Activated naive CD8-positive, alpha-beta T cell treated with anti-CD3 and anti-CD28 coated beads, Interleukin-2, amount 50 U/mL, for 24 hours (primary cell): Measurements from ENCODE around the gene SFXN3.

Experiments used
- ATAC-seq: fragments of 150-1000 bp; cut with Tn5 transposase; one replicate; pipeline ENCODE4 v1.10.0; 2021
- DNase-seq: peaks from one replicate; pipeline ENCODE4 v3.0.0; 2021
- H3K27ac Mint-ChIP-seq: one replicate; pipeline ENCODE4 v1.8.0; 2021; ENCODE audit warnings: mild to moderate bottlenecking, mixed read lengths
- H3K27me3 Mint-ChIP-seq: one replicate; pipeline ENCODE4 v1.8.0; 2021; ENCODE audit warnings: mixed read lengths
- H3K36me3 Mint-ChIP-seq: one replicate; pipeline ENCODE4 v1.8.0; 2021; ENCODE audit warnings: low read depth, mixed read lengths
- H3K4me1 Mint-ChIP-seq: one replicate; pipeline ENCODE4 v1.8.0; 2021; ENCODE audit warnings: mixed read lengths
- H3K4me3 Mint-ChIP-seq: one replicate; pipeline ENCODE4 v1.8.0; 2021; ENCODE audit warnings: mild to moderate bottlenecking, moderate library complexity, mixed read lengths
- H3K9me3 Mint-ChIP-seq: one replicate; pipeline ENCODE4 v1.8.0; 2021; ENCODE audit warnings: mixed read lengths

The SFXN3 gene

DNA sequence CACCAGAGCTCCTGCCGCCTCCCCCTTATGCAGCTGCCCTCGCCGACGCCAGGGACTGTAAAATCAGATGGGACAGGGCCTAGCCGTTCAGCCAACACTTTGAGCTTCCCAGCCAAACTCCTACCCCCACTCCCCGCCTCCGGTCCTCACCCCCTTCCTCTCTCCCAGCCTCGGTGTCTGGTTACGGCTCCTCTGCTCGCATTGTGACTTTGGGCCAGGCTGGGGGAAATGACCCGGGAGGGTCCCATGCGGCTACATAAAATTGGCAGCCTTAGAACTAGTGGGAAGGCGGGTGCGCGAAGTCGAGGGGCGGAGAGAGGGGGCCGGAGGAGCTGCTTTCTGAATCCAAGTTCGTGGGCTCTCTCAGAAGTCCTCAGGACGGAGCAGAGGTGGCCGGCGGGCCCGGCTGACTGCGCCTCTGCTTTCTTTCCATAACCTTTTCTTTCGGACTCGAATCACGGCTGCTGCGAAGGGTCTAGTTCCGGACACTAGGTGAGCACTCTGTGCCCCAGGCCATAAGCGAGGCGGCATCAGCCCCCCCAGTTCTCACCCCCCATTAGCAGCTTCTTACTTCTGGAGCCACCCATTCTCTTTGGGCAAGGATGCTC lies 30.7 kb downstream of the SFXN3 start, which contains the start of gene KAZALD1:
TSS of gene KAZALD1 (plus strand) at position 366 of the 608 bp plus-strand sequence. CDS start 604 bp downstream, outside the sequence.
- H3K4me3 Mint-ChIP-seq, result peak within 1 kb of the TSS; percentile 84
- peaks cover 35% of the 10 kb centered on the region for H3K27me3 Mint-ChIP-seq
- no peak for DNase-seq
- H3K36me3 Mint-ChIP-seq, result no peaks in the 10 kb centered on the region
- no peak for ATAC-seq
- peaks cover 39% of the 10 kb centered on the region for H3K4me1 Mint-ChIP-seq
- peak within 1 kb of the TSS; percentile 98 for H3K27ac Mint-ChIP-seq
- no peaks in the 10 kb centered on the region for H3K9me3 Mint-ChIP-seq

DNA sequence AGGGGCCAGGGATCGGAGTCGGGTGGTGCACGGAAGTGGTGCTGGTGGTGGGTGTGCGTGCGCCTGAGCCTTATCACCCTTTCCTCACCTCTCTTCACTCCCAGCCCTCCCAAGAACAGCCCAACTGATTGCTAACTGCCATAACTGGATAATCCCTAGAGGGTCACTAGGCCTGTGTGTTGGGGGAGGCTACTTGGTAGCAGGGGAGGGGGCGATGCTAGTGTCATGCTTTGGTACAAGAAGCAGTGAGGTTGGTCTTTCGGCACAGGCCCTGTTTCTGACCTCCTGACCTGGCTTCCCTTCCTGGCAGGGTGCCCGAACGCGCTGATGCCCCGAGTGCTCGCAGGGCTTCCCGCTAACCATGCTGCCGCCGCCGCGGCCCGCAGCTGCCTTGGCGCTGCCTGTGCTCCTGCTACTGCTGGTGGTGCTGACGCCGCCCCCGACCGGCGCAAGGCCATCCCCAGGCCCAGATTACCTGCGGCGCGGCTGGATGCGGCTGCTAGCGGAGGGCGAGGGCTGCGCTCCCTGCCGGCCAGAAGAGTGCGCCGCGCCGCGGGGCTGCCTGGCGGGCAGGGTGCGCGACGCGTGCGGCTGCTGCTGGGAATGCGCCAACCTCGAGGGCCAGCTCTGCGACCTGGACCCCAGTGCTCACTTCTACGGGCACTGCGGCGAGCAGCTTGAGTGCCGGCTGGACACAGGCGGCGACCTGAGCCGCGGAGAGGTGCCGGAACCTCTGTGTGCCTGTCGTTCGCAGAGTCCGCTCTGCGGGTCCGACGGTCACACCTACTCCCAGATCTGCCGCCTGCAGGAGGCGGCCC lies 31.4 kb downstream of the SFXN3 start:
- DNase-seq, result peak; percentile 69
- peaks cover 43% of the 10 kb centered on the region for H3K4me1 Mint-ChIP-seq

DNA sequence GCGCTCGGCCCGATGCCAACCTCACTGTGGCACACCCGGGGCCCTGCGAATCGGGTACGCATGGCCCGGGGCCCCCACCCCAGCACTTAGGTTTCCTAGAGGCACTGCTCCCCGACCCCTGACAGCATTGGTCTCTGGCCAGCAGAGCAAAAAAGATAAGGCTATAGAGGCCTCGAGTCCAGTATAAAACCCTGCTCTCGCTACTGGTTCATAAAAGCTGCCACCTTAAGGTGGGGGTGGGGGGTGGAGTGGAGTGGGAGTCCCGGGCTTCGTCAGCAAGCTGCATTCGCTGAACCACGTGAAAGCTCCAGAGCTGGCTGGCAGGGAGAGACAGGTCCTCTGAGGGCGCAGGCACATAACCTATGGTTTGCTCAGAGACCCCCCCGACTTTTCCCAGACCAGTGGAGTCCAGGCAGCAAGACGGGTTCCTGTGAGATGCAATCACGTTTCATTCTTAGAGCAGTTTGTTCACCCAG lies 32.1 kb downstream of the SFXN3 start:
- Mint-ChIP-seq H3K27me3 (peaks cover 41% of the 10 kb centered on the region), H3K9me3 (no peaks in the 10 kb centered on the region), H3K4me1 (peaks cover 46% of the 10 kb centered on the region), H3K4me3 (no peak overlapping the region), H3K27ac (no peak overlapping the region), H3K36me3 (no peaks in the 10 kb centered on the region)
- DNase-seq (no peak), ATAC-seq (no peak)

More for the DNA sequence above, 31.4 kb downstream of the SFXN3 start:
- Mint-ChIP-seq H3K4me3 (peak overlapping the region; percentile 14), H3K9me3 (no peaks in the 10 kb centered on the region), H3K36me3 (no peaks in the 10 kb centered on the region), H3K27ac (no peak overlapping the region), H3K27me3 (peaks cover 38% of the 10 kb centered on the region)
- ATAC-seq, result peak; percentile 35

DNA sequence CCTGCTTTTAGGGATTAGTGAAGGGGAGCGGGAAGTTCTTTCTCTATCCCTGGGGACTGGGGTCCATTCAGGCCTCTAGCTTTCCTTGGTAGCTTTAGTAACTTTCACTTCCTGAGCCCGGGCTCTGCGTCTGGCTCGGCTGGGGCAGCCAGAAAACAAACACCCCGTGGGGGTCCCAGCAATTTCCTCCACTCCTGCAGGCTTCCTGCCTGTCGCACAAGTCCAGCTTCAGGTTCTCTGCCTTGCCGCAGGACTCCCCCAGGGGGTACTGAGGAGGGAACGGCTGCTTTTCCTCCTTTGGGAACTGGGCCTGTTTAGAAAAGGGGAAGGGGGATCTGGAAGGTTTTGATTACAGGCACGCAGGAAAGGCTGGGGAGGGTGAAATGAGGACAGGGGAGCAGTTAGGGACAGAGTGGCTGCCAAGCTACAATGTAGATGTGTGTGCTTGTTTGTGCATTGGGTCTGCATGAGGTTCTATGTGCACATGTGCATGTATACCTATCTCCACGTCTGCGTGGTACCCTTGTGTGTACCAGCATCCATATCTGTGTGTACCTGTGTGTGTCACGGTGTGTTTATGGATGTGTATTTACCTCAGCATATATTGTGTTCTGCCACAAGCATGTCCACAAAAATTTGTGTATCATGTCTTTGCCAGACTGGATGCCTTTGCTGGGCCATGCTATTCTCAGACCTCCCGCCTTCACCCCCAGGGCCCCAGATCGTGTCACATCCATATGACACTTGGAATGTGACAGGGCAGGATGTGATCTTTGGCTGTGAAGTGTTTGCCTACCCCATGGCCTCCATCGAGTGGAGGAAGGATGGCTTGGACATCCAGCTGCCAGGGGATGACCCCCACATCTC lies 32.7 kb downstream of the SFXN3 start:
- peaks cover 42% of the 10 kb centered on the region for H3K4me1 Mint-ChIP-seq

DNA sequence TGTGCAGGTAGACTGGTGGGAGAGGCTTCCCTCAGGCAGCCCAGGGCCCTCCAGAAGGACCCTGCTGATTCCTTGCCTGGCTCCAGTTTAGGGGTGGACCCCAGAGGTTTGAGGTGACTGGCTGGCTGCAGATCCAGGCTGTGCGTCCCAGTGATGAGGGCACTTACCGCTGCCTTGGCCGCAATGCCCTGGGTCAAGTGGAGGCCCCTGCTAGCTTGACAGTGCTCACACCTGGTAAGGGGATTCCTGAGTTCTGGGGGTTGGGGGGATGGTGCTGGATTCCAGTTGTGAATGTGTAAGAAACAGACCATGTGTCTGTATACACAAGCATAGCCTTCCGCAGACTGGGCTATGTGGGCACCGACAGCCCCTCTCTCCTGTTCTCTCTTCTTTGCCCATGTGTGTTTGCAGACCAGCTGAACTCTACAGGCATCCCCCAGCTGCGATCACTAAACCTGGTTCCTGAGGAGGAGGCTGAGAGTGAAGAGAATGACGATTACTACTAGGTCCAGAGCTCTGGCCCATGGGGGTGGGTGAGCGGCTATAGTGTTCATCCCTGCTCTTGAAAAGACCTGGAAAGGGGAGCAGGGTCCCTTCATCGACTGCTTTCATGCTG lies 33.5 kb downstream of the SFXN3 start:
- no peak for DNase-seq
- peak overlapping the region; percentile 12 for H3K4me3 Mint-ChIP-seq
- no peak for ATAC-seq
- no peaks in the 10 kb centered on the region for H3K36me3 Mint-ChIP-seq
- no peak overlapping the region for H3K27ac Mint-ChIP-seq
- H3K27me3 Mint-ChIP-seq, result peaks cover 41% of the 10 kb centered on the region
- H3K4me1 Mint-ChIP-seq, result peaks cover 38% of the 10 kb centered on the region
- H3K9me3 Mint-ChIP-seq, result no peaks in the 10 kb centered on the region

More for the DNA sequence above, 32.7 kb downstream of the SFXN3 start:
- Mint-ChIP-seq H3K27me3 (peaks cover 41% of the 10 kb centered on the region), H3K27ac (no peak overlapping the region), H3K4me3 (peak overlapping the region; percentile 12), H3K36me3 (no peaks in the 10 kb centered on the region), H3K9me3 (no peaks in the 10 kb centered on the region)
- DNase-seq (no peak), ATAC-seq (no peak)

DNA sequence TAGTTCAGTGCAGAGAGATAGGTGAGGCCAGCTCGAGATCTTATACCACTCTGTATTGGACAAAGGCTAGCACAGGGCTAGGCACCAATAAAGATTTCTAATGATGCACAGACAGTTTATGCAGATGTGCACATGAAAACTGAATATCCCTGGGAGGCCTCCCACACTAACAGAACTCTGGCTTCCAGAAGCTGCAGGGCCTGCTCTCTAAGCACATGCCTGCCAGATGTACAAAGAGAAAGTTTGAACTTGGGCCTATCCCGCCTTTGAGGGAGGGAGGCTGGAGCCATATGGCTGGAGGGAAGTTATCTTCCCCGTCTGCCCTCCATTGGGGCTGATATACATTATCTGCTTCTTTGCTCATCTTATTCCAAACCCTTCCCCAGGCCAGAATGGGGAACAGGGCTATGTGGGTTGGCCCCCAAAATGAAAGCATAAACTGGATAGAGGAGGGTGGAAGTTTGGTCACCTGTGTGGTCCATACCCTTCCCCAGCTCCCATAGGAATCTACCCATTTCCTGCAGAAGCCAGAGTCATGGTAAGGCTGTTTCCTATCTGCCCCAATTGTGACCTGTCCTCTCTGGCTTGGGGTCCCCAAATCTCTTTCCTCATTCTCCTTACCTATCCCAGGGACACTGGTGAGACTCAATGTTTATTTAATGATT lies 34.6 kb downstream of the SFXN3 start:
- peak overlapping the region; percentile 45 for H3K4me3 Mint-ChIP-seq
- DNase-seq (no peak), ATAC-seq (no peak)
- H3K9me3 Mint-ChIP-seq, result no peaks in the 10 kb centered on the region
- no peaks in the 10 kb centered on the region for H3K36me3 Mint-ChIP-seq
- H3K27ac Mint-ChIP-seq, result no peak overlapping the region
- H3K4me1 Mint-ChIP-seq, result peaks cover 36% of the 10 kb centered on the region
- peaks cover 41% of the 10 kb centered on the region for H3K27me3 Mint-ChIP-seq

DNA sequence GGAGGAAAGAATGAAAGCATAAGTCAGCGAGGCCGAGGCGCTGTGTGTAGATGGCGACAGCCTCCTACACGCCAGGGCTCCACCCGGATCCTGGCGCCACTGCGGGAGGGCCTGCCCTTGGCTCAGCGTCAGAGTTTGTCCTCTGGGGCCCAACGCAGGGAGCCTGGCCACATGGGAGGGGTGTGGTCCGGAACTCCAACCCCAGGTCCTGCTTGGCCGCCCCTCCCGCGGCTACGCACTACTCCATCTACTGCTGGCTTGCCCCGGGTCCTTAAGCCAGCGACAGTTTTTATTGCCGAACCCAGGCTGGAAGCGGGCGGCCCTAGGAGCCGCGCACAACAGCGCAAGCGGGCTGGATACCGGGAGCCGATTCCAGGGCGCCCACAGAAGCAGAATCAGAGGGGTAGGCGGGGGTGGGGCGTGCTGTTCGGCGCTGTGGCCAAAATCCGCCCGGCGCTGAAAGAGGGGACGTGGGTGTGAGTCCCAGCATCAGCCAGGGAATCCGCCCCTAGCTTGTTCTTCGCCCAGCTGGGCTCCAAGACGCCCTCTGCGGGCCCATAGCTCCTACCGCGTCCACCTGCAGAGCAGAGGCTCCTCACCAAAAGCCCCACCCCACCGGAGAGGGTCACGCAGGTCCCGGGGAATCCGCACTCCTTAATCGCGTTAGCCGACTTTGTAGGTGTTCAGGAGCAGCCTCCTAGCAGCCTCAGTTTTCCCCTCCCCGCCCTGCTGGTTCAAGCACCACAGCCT lies 35.3 kb downstream of the SFXN3 start:
- Mint-ChIP-seq H3K9me3 (no peaks in the 10 kb centered on the region), H3K27me3 (peaks cover 41% of the 10 kb centered on the region), H3K36me3 (no peaks in the 10 kb centered on the region), H3K4me3 (peak overlapping the region; percentile 45), H3K4me1 (peaks cover 40% of the 10 kb centered on the region), H3K27ac (no peak overlapping the region)
- DNase-seq (peak; percentile 53), ATAC-seq (peak; percentile 44)

DNA sequence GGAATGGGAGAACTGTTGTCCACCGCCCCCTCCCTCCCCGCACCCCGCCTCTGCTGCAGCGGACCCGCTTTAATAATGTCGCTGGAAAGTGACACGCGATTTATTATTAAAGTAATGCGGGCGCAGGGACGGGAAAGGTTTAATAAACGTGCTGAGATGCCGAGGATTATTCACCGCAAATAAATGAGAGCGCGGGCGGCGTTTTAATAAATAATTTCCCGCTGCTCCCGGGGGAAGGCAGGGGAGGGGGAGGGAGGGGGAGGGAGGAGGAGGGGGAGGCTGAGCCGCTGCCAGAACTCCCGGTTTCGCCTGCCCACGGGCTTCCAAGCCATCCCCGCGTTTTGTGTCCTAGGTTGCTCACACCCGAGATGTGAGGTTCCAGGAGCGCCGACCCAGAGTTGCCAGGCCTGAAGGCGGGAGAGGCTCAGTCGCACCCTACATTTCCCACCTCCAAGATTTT lies 35.9 kb downstream of the SFXN3 start:
- no peaks in the 10 kb centered on the region for H3K36me3 Mint-ChIP-seq
- H3K27ac Mint-ChIP-seq, result no peak overlapping the region
- peaks cover 42% of the 10 kb centered on the region for H3K4me1 Mint-ChIP-seq
- peaks cover 45% of the 10 kb centered on the region for H3K27me3 Mint-ChIP-seq
- no peaks in the 10 kb centered on the region for H3K9me3 Mint-ChIP-seq
- peak overlapping the region; percentile 75 for H3K4me3 Mint-ChIP-seq
- DNase-seq (no peak), ATAC-seq (no peak)

DNA sequence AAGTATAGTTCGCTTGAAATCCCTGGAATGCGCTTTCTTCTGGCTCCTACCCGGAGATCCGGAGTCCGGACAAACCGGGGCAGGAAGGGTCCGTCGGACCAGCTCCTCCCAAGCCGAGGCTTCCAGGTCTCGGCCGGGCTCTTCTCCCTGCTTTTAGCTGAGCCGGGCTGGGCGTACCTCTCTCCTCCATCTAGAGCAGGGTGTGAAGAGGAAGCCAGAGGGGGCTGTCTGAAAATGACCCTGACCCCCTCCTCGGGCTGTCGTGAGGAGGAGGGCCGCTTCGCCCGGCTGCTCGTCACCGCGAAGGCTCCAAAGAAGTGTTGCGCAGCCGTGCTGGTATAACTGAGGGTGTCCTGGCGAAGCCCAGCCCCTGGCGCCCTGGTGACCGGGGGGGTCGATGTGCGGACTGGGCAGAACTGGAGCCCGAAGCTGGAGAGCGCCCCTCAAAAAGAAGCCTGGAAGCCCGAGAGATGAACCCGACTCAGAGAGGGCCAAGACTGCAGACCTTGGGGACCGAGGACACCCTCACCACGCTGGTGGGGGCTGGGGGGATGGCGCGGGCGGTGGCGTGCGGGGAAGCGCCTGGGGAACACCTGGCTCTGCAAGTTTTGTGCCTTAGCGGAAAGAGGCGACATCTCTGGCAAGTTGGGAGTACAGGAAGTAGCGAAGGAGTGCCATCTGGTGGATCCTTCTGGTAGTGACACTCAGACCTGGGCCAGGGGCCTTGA lies 36.5 kb downstream of the SFXN3 start:
- H3K36me3 Mint-ChIP-seq, result no peaks in the 10 kb centered on the region
- H3K4me3 Mint-ChIP-seq, result peak overlapping the region; percentile 75
- ATAC-seq, result peak; percentile 52
- no peak overlapping the region for H3K27ac Mint-ChIP-seq
- H3K4me1 Mint-ChIP-seq, result peaks cover 38% of the 10 kb centered on the region
- H3K9me3 Mint-ChIP-seq, result no peaks in the 10 kb centered on the region
- peak; percentile 83 for DNase-seq
- peaks cover 51% of the 10 kb centered on the region for H3K27me3 Mint-ChIP-seq

DNA sequence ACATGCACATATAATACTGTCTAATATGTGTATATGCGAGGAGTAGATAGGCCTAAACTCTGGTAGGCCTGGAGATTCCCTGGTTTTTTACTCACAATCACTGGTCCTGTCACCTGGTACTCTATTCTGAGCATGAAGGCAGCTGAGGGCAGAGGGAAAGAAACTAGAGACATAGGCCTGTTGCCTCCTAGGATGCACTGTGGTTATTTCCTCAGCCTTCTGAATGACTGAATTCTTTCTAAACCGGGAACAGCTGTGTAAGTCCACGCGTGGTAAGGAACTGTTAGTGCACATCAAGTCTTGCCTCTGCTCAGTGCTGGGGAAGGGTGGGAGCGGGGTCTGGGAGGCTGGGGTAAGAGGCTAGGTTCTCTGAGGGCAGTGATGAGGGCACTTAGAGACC lies 38.4 kb downstream of the SFXN3 start:
- Mint-ChIP-seq H3K4me1 (peaks cover 33% of the 10 kb centered on the region), H3K36me3 (no peaks in the 10 kb centered on the region), H3K9me3 (no peaks in the 10 kb centered on the region), H3K27ac (no peak overlapping the region), H3K4me3 (no peak overlapping the region), H3K27me3 (peaks cover 54% of the 10 kb centered on the region)
- ATAC-seq, result no peak
- no peak for DNase-seq

DNA sequence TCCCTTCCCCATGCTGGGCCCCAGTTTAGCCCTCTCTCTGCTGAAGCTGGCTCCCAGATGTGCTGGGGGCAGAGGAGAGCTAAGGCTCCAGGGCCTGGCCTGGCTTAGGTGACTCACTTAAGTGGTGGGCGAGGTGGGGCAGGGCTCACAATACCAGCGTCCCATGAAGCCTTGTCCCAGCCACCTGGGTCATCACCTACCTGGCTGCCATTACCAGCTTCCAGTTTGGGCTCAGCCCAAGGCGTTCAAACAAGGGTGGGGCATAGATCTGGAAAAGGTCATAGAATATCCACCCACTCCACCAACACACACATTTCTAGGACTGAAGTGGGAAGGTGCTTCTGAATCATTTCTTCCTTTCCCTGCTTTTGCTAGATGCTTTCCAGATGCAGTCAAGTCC lies 39.1 kb downstream of the SFXN3 start:
- H3K9me3 Mint-ChIP-seq, result no peaks in the 10 kb centered on the region
- H3K4me1 Mint-ChIP-seq, result peaks cover 33% of the 10 kb centered on the region
- peaks cover 51% of the 10 kb centered on the region for H3K27me3 Mint-ChIP-seq
- no peak for DNase-seq
- ATAC-seq, result no peak
- H3K27ac Mint-ChIP-seq, result no peak overlapping the region
- no peaks in the 10 kb centered on the region for H3K36me3 Mint-ChIP-seq
- H3K4me3 Mint-ChIP-seq, result no peak overlapping the region

DNA sequence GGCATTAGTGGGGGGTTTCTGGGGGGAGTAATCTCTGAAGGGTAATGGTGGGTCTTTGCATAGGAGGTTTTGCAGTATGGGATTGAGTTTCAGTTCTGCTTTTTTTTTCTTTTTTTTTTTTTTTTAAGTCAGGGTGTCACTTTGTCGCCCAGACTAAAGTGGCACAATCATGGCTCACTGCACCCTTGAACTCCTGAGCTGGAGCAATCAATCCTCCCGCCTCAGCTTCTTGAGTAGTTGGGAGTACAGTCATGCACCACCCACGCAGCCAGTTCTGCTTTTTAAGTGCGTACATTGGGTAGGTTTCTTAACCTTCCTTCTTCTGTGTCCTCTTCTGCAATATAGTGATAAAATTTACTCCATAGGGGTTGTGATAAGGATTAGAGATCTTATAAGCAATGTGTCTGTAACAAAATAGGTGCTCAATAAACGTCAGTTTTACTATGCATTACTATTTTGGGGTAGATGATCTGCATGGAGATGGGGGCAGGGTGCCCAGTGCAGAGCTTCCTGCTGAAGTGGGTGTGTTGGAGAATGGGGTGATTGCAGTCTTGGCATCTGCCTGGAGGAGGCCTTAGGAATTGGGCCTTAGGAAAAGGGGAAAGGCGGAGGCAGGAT lies 40.3 kb downstream of the SFXN3 start:
- ATAC-seq (peak; percentile 50), DNase-seq (no peak)
- H3K9me3 Mint-ChIP-seq, result no peaks in the 10 kb centered on the region
- H3K36me3 Mint-ChIP-seq, result no peaks in the 10 kb centered on the region
- no peak overlapping the region for H3K4me3 Mint-ChIP-seq
- H3K4me1 Mint-ChIP-seq, result peaks cover 27% of the 10 kb centered on the region
- no peak overlapping the region for H3K27ac Mint-ChIP-seq
- peaks cover 47% of the 10 kb centered on the region for H3K27me3 Mint-ChIP-seq
